Measurements from ENCODE around the gene PKP1. TPM values are rescaled to one million over a fixed set of nuclear protein-coding genes. Genes with fewer than 3 reads are reported as not detected.

The PKP1 gene
- total RNA-seq, 1 donor, result under 0.01 TPM

GRCh38 chr1:201304126-201304525 lies 20.8 kb downstream of the PKP1 start:
- no peak for TF ChIP-seq CTCF (IDR thresholded peaks at IDR 0.05; ENCODE audit: insufficient read depth, low read length)
- no peak overlapping the region for H3K4me3 ChIP-seq (ENCODE audit: low read depth, low read length)
- no peak for DNase-seq (ENCODE audit: low read depth)

GRCh38 chr1:201305815-201306214 lies 22.5 kb downstream of the PKP1 start:
- TF ChIP-seq CTCF (IDR thresholded peaks at IDR 0.05; ENCODE audit: insufficient read depth, low read length), result no peak
- H3K4me3 ChIP-seq (ENCODE audit: low read depth, low read length), result no peak overlapping the region
- DNase-seq (ENCODE audit: low read depth), result no peak

GRCh38 chr1:201307231-201307630 lies 23.9 kb downstream of the PKP1 start:
- no peak for DNase-seq (ENCODE audit: low read depth)
- no peak overlapping the region for H3K4me3 ChIP-seq (ENCODE audit: low read depth, low read length)
- TF ChIP-seq CTCF (IDR thresholded peaks at IDR 0.05; ENCODE audit: insufficient read depth, low read length), result no peak

GRCh38 chr1:201307760-201308499 lies 24.6 kb downstream of the PKP1 start:
- no peak for DNase-seq (ENCODE audit: low read depth)
- TF ChIP-seq CTCF (IDR thresholded peaks at IDR 0.05; ENCODE audit: insufficient read depth, low read length), result no peak
- H3K4me3 ChIP-seq (ENCODE audit: low read depth, low read length), result no peak overlapping the region

GRCh38 chr1:201309416-201309815 lies 26.1 kb downstream of the PKP1 start:
- no peak overlapping the region for H3K4me3 ChIP-seq (ENCODE audit: low read depth, low read length)
- TF ChIP-seq CTCF (IDR thresholded peaks at IDR 0.05; ENCODE audit: insufficient read depth, low read length), result no peak
- peak; percentile 41 for DNase-seq (ENCODE audit: low read depth)

- H3K4me3 ChIP-seq (ENCODE audit: low read depth, low read length), result no peak overlapping the region
- DNase-seq (ENCODE audit: low read depth), result no peak
- TF ChIP-seq CTCF (IDR thresholded peaks at IDR 0.05; ENCODE audit: insufficient read depth, low read length), result no peak
These were observed 27.1 kb downstream of the PKP1 start for GRCh38 chr1:201310251-201310985.
